ENCODE data around the gene RAPGEF5.

The RAPGEF5 gene

GRCh38 chr7:22346383-22347107 lies 10.4 kb downstream of the RAPGEF5 start:
- DNase-seq (ENCODE audit: low spot score) = no peak

- DNase-seq (ENCODE audit: low spot score) = no peak
These were observed 12.3 kb downstream of the RAPGEF5 start for GRCh38 chr7:22344655-22345054.

DNA sequence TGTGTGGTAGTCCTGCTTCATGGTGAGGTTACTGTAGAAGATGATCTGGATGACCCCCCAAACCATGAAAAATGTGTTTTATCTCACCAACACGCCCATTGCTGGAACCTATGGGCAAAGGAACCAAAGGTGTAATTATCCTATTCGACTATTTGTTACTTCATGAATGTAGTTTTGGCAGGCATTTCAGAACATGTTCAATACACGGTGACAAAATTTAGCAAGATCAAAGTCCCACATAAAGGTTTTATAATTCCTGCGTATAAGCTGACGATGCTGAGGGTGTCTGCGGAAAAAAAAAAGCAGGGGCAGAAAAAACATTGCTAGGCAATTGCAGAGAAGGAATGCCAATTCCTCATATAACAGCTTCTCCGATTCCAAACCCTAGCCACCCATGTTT lies 13.3 kb downstream of the RAPGEF5 start:
- DNase-seq (ENCODE audit: low spot score) = no peak

DNA sequence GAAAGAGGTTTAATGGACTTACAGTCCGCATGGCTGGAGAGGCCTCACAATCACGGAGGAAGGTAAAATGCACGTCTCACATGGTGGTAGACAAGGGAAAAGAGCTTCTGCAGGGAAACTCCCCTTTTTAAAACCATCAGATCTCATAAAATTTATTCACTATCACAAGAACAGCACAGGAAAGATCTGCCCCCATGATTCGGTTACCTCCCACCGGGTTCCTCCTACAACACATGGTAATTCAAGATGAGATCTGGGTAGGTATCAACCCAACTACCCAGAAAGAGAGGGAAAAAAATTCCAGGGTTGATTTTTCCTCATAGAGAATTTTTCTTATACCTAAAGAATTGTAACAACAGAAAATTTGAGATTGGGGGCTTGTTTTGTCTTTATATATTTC lies 13.9 kb downstream of the RAPGEF5 start:
- DNase-seq (ENCODE audit: low spot score) = no peak

GRCh38 chr7:22339725-22340390 lies 17.1 kb downstream of the RAPGEF5 start:
- no peak for DNase-seq (ENCODE audit: low spot score)

DNA sequence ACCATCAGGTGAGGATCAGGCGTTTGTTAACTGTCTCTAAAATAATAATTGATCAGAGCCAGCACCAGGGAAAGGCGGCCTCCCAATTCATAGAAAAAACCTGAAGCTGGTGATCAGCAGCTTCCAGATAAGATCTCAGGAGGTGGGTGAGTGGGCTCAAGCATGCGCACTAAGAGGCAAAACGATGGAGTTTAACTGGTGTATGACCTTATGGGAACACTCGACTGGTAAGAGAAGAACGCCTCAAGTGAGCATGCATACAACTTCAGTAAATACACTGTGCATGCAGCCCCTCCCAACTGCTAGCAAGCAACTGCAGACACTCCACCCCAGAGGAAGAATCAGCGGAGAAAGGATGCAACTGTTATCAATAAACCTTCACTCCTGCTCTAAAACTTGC lies 18.1 kb downstream of the RAPGEF5 start:
- no peak for DNase-seq (ENCODE audit: low spot score)

DNA sequence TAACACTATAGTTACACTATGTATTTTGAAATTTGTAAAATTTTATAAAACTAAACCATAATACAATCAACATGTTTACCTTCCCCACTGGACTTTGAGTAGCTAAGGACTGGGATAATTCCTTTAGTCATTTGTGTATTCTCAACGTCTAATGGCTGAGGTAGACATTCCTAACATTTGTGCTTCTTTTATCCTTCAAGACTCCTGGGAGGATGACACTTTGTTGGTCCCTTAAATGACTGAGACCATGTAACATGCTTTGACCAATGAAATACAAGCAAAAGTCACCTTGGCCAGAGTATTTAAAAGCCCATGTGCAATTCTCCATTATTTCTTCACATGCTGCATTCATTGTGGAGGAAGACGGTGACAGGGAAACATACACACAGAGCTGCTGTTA lies 18.5 kb downstream of the RAPGEF5 start:
- DNase-seq (ENCODE audit: low spot score) = no peak

GRCh38 chr7:22333680-22334141 lies 23.2 kb downstream of the RAPGEF5 start:
- no peak for DNase-seq (ENCODE audit: low spot score)

GRCh38 chr7:22332461-22332870 lies 24.5 kb downstream of the RAPGEF5 start:
- no peak for DNase-seq (ENCODE audit: low spot score)

DNA sequence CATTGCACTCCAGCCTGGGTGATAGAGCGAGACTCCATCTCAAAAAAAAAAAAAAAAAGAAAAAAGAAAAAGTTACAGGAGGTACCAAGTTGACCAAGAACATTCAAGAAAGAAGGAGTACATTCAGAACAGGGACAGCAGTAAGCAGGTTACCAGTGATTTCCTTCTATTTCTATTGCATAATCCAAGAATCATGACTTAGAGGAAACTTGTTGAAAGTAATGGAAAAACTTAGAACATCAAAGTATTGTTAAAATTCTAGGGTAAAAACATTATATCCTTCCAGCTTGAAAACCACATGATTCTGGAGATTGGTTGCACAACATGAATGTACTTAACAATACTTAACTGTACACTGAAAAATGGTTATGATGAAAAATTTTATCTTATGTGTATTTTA lies 25.2 kb downstream of the RAPGEF5 start:
- DNase-seq (ENCODE audit: low spot score) = no peak

DNA sequence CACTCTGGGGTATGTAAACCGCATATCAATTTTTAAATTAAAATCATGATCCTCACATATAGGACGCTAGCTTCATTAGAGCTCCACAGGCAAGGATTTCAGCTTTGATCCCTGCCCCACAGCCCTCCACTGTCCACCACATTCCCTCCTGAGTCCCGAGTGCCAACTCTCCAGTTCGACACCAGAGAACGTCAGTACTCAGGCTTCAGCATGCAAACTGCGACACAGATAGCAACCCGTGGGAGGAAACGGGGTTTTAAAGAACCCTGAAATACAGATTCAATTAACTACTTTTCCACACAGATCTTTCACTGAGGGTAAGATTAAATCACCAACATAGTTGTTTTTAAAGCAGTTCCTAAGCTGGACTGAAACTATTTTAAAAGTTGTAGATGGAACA lies 26.1 kb downstream of the RAPGEF5 start:
- no peak for DNase-seq (ENCODE audit: low spot score)

DNA sequence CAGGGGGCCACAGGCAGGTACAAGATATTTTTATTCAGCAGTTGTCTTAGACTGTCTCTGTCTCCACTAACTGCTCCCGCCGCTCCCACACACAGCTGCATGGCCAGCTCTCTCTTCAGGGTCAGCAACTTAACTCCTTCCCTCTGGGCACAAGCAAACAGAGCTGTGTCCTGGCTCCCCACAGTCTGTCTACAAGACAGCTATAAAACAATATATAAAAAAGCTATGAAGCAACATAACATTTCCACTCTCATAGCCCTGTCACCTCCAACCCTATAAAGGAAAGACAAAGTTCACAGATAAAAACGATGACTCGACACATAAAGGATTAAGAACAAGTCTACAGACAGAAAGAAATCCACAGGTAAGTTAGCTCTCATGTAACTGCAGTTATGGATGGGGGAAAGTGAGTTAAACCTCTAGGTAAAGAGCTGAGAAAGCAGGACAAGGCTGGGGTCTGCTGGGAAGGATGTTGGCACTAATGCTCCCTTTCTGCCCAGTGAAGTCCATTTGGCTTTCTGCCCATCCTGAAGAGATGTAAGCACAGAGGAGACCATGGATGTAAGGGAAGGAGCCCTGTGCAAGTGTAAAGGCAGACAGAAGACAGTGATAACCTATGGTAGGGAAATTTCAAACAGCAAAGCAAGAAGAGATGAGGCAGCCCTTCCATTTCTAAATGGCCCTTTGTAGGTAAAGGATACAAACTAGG lies 27.0 kb downstream of the RAPGEF5 start:
- no peak for DNase-seq (ENCODE audit: low spot score)

GRCh38 chr7:22326181-22326580 lies 30.8 kb downstream of the RAPGEF5 start:
- DNase-seq (ENCODE audit: low spot score) = no peak

- DNase-seq (ENCODE audit: low spot score) = no peak
These were observed 31.3 kb downstream of the RAPGEF5 start for GRCh38 chr7:22325671-22326070.

GRCh38 chr7:22323714-22324113 lies 33.2 kb downstream of the RAPGEF5 start:
- DNase-seq (ENCODE audit: low spot score) = no peak

DNA sequence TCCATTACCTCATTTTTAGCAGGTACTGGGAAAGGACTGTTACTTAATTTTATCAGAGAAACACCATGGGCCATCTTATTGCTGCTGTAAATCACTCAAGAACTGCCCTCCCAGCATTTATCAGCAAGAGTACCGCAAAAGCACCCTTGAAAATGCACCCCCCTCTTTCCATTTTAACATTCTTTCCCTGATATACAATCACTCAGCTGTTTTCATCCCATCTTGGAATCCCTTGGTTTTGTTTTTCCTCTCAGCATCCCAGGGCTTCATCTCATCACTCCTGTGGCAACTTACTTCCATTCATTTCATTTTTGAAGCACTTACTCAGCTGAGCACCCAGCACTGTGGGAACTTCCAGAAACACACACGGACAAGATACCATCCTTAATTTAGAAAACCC lies 36.5 kb downstream of the RAPGEF5 start:
- no peak for DNase-seq (ENCODE audit: low spot score)

GRCh38 chr7:22319424-22320403 lies 37.2 kb downstream of the RAPGEF5 start:
- peak; percentile 70 for DNase-seq (ENCODE audit: low spot score)

- DNase-seq (ENCODE audit: low spot score) = peak; percentile 51
These were observed 38.6 kb downstream of the RAPGEF5 start for GRCh38 chr7:22318376-22318775.

DNA sequence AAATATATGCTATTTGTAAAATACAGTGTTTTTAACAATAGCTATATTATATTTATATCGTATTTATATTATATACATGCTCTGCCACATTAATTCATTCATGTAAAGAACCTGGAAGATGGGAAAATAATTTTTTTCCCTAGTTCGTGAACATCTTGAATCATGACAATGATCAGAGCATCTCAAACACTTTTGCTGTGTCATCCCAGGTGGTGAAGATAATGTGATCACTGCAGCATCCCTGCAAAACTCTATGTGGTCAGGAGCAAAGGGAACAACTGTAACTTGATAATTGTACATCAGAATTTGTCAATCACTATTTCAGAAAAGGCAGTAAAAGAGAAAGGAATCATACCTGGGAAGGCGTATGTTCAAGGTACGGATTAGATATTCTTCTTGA lies 39.3 kb downstream of the RAPGEF5 start:
- no peak for DNase-seq (ENCODE audit: low spot score)

DNA sequence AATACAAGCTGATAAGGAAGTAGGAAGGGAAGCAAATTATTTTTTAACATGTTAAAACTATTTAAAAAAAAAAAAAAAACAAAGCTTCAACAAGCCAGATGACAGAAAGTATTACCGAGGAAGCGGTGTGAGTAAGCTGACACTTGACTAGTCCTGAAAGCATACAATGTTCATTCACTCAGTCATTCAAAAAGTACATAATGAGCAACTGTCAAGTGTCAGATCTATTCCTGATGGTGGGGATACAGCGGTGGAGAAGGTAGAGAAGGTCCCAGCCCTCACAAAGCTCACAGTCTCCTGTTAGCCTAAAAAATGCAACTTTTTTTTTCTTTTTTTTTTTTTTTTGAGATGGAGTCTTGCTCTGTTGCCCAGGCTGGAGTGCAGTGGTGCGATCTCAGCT lies 40.0 kb downstream of the RAPGEF5 start:
- DNase-seq (ENCODE audit: low spot score) = no peak

GRCh38 chr7:22307816-22308215 lies 49.1 kb downstream of the RAPGEF5 start:
- DNase-seq (ENCODE audit: low spot score) = no peak

- DNase-seq (ENCODE audit: low spot score) = no peak
These were observed 51.2 kb downstream of the RAPGEF5 start for GRCh38 chr7:22305706-22306105.
